IMR-90 (cell line): ENCODE results near the gene PITX3.

Experiments used
- CEBPB ChIP-seq: IDR thresholded peaks from 2 replicates; pipeline ENCODE4 v1.6.1; 2012; ENCODE audit warnings: low read depth, low read length, improper control_type of control experiment
- POLR2A ChIP-seq: IDR thresholded peaks from 2 replicates; pipeline ENCODE4 v1.6.1; 2012; ENCODE audit warnings: mild to moderate bottlenecking, low read depth, low read length
- RAD21 ChIP-seq: IDR thresholded peaks from 2 replicates; pipeline ENCODE4 v1.6.1; 2012; ENCODE audit warnings: low read length, improper control_type of control experiment
- RFX5 ChIP-seq: IDR thresholded peaks from 2 replicates; pipeline ENCODE4 v1.8.0; 2012; ENCODE audit warnings: low read depth, mild to moderate bottlenecking, low read length, moderate library complexity
- TF ChIP-seq, protein P1 (sequence below): conservative IDR thresholded peaks from 2 replicates; pipeline ENCODE4 v1.5.1; 2012; ENCODE audit warnings: mild to moderate bottlenecking, low read depth, low read length, improper control_type of control experiment

DNA sequence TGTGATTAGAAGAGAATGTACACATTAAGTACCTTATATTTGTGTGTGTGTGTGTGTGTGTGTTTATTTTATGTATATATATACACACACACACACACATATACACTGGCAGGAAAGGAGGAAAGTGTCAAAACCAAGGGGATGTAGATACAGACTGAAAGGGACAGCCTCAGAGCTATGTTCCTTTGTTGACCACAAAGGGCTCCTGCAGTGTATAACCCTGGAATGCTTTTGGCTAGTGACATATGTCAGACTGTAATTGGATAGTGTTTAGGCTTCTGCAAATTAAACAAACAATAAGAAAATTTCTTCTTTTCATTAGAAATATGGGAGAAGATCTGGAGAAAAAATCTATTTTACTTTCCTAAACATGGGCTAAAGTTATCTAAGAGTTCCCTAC lies 19.9 kb upstream of the PITX3 start:
- TF ChIP-seq, protein P1, sequence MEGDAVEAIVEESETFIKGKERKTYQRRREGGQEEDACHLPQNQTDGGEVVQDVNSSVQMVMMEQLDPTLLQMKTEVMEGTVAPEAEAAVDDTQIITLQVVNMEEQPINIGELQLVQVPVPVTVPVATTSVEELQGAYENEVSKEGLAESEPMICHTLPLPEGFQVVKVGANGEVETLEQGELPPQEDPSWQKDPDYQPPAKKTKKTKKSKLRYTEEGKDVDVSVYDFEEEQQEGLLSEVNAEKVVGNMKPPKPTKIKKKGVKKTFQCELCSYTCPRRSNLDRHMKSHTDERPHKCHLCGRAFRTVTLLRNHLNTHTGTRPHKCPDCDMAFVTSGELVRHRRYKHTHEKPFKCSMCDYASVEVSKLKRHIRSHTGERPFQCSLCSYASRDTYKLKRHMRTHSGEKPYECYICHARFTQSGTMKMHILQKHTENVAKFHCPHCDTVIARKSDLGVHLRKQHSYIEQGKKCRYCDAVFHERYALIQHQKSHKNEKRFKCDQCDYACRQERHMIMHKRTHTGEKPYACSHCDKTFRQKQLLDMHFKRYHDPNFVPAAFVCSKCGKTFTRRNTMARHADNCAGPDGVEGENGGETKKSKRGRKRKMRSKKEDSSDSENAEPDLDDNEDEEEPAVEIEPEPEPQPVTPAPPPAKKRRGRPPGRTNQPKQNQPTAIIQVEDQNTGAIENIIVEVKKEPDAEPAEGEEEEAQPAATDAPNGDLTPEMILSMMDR = no peak
- TF ChIP-seq POLR2A (no peak), CEBPB (no peak), RAD21 (no peak), RFX5 (no peak)
